NCI-H510A treated with DMSO at 0.1 percent for 48 hours (cell line): ENCODE results near the gene TMEM88.

ENCODE experiments used
- DNase-seq: peaks from one replicate; lab custom pipeline; 2025; lab: John Stamatoyannopoulos, UW

Gene TMEM88

GRCh38 chr17:7885367-7886226 lies 30.7 kb downstream of the TMEM88 start:
- DNase-seq, result peak; percentile 44

GRCh38 chr17:7886227-7887037 lies 31.6 kb downstream of the TMEM88 start:
- DNase-seq, result peak; percentile 74

- DNase-seq, result peak; percentile 89
Measured at GRCh38 chr17:7887038-7887481, 32.2 kb downstream of the TMEM88 start.

- peak; percentile 93 for DNase-seq
Measured at GRCh38 chr17:7887482-7888183, 32.8 kb downstream of the TMEM88 start.

- DNase-seq, result peak; percentile 77
Measured at GRCh38 chr17:7888184-7888920, 33.5 kb downstream of the TMEM88 start, which contains the start of gene CHD3. TSS of gene CHD3 (plus strand) at chr17:7888789. CDS start at chr17:7889001, 212 bp downstream.

GRCh38 chr17:7889166-7889955 lies 34.5 kb downstream of the TMEM88 start:
- peak; percentile 93 for DNase-seq

- DNase-seq, result no peak
Measured at GRCh38 chr17:7893187-7893880, 38.5 kb downstream of the TMEM88 start.

GRCh38 chr17:7894226-7894625 lies 39.4 kb downstream of the TMEM88 start:
- DNase-seq, result no peak

- DNase-seq, result no peak
Measured at GRCh38 chr17:7894866-7895265, 40.0 kb downstream of the TMEM88 start.

- DNase-seq, result no peak
Measured at GRCh38 chr17:7897090-7897489, 42.2 kb downstream of the TMEM88 start.

- no peak for DNase-seq
Measured at GRCh38 chr17:7897773-7898172, 42.9 kb downstream of the TMEM88 start.

GRCh38 chr17:7903154-7904103 lies 48.6 kb downstream of the TMEM88 start:
- no peak for DNase-seq
